Neuron (in vitro differentiated cells): ENCODE data around the gene MAML3.

Experiments
- H2AFZ ChIP-seq: one replicate; pipeline ENCODE4 v1.6.1; 2013; ENCODE audit warnings: low read depth, mild to moderate bottlenecking, inconsistent platforms, low read length, moderate library complexity
- H3K27me3 ChIP-seq: one replicate; pipeline ENCODE4 v1.6.1; 2013; ENCODE audit warnings: low read length; ENCODE audit not compliant: insufficient read depth
- H3K36me3 ChIP-seq: one replicate; pipeline ENCODE4 v1.6.1; 2013; ENCODE audit warnings: low read length; ENCODE audit not compliant: insufficient read depth
- H3K4me1 ChIP-seq: one replicate; pipeline ENCODE4 v1.6.1; 2013; ENCODE audit warnings: low read length; ENCODE audit not compliant: insufficient read depth
- H3K4me3 ChIP-seq: 2 replicates; pipeline ENCODE4 v1.5.1; 2013; ENCODE audit warnings: mild to moderate bottlenecking, low read length, moderate library complexity
- H3K9me3 ChIP-seq: one replicate; pipeline ENCODE4 v1.6.1; 2013; ENCODE audit warnings: low read length

MAML3 gene

GRCh38 chr4:140151699-140152012 lies 2.3 kb downstream of the MAML3 start:
- Histone ChIP-seq H3K4me1 (peaks cover 27% of the 10 kb centered on the region), H2AFZ (peak overlapping the region; percentile 71), H3K4me3 (peak overlapping the region; percentile 85), H3K27me3 (no peaks in the 10 kb centered on the region), H3K9me3 (no peaks in the 10 kb centered on the region), H3K36me3 (no peaks in the 10 kb centered on the region)

- H3K36me3 ChIP-seq, result no peaks in the 10 kb centered on the region
- no peaks in the 10 kb centered on the region for H3K27me3 ChIP-seq
- peak overlapping the region; percentile 85 for H3K4me3 ChIP-seq
- H3K4me1 ChIP-seq, result peaks cover 27% of the 10 kb centered on the region
- H2AFZ ChIP-seq, result peak overlapping the region; percentile 71
- H3K9me3 ChIP-seq, result no peaks in the 10 kb centered on the region
These were observed 2.9 kb downstream of the MAML3 start for GRCh38 chr4:140150886-140151698.

GRCh38 chr4:140150636-140150885 lies 3.4 kb downstream of the MAML3 start:
- Histone ChIP-seq H3K4me1 (peaks cover 27% of the 10 kb centered on the region), H3K9me3 (no peaks in the 10 kb centered on the region), H2AFZ (peak overlapping the region; percentile 39), H3K36me3 (no peaks in the 10 kb centered on the region), H3K4me3 (peak overlapping the region; percentile 85), H3K27me3 (no peaks in the 10 kb centered on the region)

- Histone ChIP-seq H2AFZ (peak overlapping the region; percentile 39), H3K4me3 (peak overlapping the region; percentile 85), H3K27me3 (no peaks in the 10 kb centered on the region), H3K36me3 (no peaks in the 10 kb centered on the region), H3K9me3 (no peaks in the 10 kb centered on the region), H3K4me1 (peaks cover 28% of the 10 kb centered on the region)
These were observed 3.9 kb downstream of the MAML3 start for GRCh38 chr4:140149846-140150635.

- no peak overlapping the region for H2AFZ ChIP-seq
- H3K9me3 ChIP-seq, result no peaks in the 10 kb centered on the region
These were observed 9.9 kb downstream of the MAML3 start for GRCh38 chr4:140144050-140144449.

GRCh38 chr4:140141210-140141835 lies 12.7 kb downstream of the MAML3 start:
- H3K4me1 ChIP-seq, result peaks cover 11% of the 10 kb centered on the region
- no peaks in the 10 kb centered on the region for H3K27me3 ChIP-seq
- H2AFZ ChIP-seq, result no peak overlapping the region
- H3K9me3 ChIP-seq, result no peaks in the 10 kb centered on the region
- H3K4me3 ChIP-seq, result no peak overlapping the region
- H3K36me3 ChIP-seq, result no peaks in the 10 kb centered on the region

More at GRCh38 chr4:140144050-140144449, 9.9 kb downstream of the MAML3 start:
- H3K4me3 ChIP-seq, result no peak overlapping the region
- peaks cover 21% of the 10 kb centered on the region for H3K4me1 ChIP-seq
- no peaks in the 10 kb centered on the region for H3K36me3 ChIP-seq
- no peaks in the 10 kb centered on the region for H3K27me3 ChIP-seq

- Histone ChIP-seq H3K4me1 (peaks cover 15% of the 10 kb centered on the region), H3K27me3 (no peaks in the 10 kb centered on the region), H3K4me3 (no peak overlapping the region), H3K36me3 (no peaks in the 10 kb centered on the region), H3K9me3 (no peaks in the 10 kb centered on the region), H2AFZ (no peak overlapping the region)
These were observed 13.4 kb downstream of the MAML3 start for GRCh38 chr4:140140566-140140965.

- Histone ChIP-seq H3K27me3 (no peaks in the 10 kb centered on the region), H3K9me3 (no peaks in the 10 kb centered on the region), H2AFZ (no peak overlapping the region), H3K36me3 (no peaks in the 10 kb centered on the region), H3K4me1 (peaks cover 16% of the 10 kb centered on the region), H3K4me3 (no peak overlapping the region)
These were observed 15.6 kb downstream of the MAML3 start for GRCh38 chr4:140138428-140138827.

GRCh38 chr4:140137671-140138070 lies 16.3 kb downstream of the MAML3 start:
- H3K9me3 ChIP-seq, result no peaks in the 10 kb centered on the region
- no peak overlapping the region for H2AFZ ChIP-seq
- H3K4me1 ChIP-seq, result peaks cover 16% of the 10 kb centered on the region

GRCh38 chr4:140136509-140136908 lies 17.5 kb downstream of the MAML3 start:
- Histone ChIP-seq H3K9me3 (no peaks in the 10 kb centered on the region), H3K4me3 (no peak overlapping the region), H3K4me1 (peaks cover 16% of the 10 kb centered on the region), H2AFZ (no peak overlapping the region), H3K27me3 (no peaks in the 10 kb centered on the region), H3K36me3 (no peaks in the 10 kb centered on the region)

More at GRCh38 chr4:140137671-140138070, 16.3 kb downstream of the MAML3 start:
- Histone ChIP-seq H3K27me3 (no peaks in the 10 kb centered on the region), H3K36me3 (no peaks in the 10 kb centered on the region), H3K4me3 (no peak overlapping the region)

GRCh38 chr4:140135529-140136088 lies 18.4 kb downstream of the MAML3 start:
- Histone ChIP-seq H3K9me3 (no peaks in the 10 kb centered on the region), H3K36me3 (no peaks in the 10 kb centered on the region), H3K4me3 (no peak overlapping the region), H2AFZ (no peak overlapping the region), H3K27me3 (no peaks in the 10 kb centered on the region), H3K4me1 (peaks cover 16% of the 10 kb centered on the region)

GRCh38 chr4:140134746-140135425 lies 19.1 kb downstream of the MAML3 start:
- H3K4me1 ChIP-seq, result peaks cover 16% of the 10 kb centered on the region
- H3K36me3 ChIP-seq, result no peaks in the 10 kb centered on the region
- H3K4me3 ChIP-seq, result no peak overlapping the region
- H3K27me3 ChIP-seq, result no peaks in the 10 kb centered on the region
- H3K9me3 ChIP-seq, result no peaks in the 10 kb centered on the region
- H2AFZ ChIP-seq, result no peak overlapping the region
